Lower leg skin (tissue), 3 donors: ENCODE results near the gene CSKMT.

Source experiments
- POLR2A ChIP-seq, 2 donors: fragments of 450-650 bp; IDR thresholded peaks; one replicate each; pipeline ENCODE4 v1.6.1; 2016 to 2017; ENCODE audit warnings: antibody characterized with exemption in 2 of 2, mild to moderate bottlenecking in 1 of 2, moderate library complexity in 1 of 2
- TF ChIP-seq, protein P1 (sequence below), 3 donors: fragments of 450-650 bp; IDR thresholded peaks; one replicate each; pipeline ENCODE4 v1.5.1; 2016; ENCODE audit warnings: antibody characterized with exemption in 3 of 3, mild to moderate bottlenecking in 3 of 3, moderate library complexity in 2 of 3

DNA sequence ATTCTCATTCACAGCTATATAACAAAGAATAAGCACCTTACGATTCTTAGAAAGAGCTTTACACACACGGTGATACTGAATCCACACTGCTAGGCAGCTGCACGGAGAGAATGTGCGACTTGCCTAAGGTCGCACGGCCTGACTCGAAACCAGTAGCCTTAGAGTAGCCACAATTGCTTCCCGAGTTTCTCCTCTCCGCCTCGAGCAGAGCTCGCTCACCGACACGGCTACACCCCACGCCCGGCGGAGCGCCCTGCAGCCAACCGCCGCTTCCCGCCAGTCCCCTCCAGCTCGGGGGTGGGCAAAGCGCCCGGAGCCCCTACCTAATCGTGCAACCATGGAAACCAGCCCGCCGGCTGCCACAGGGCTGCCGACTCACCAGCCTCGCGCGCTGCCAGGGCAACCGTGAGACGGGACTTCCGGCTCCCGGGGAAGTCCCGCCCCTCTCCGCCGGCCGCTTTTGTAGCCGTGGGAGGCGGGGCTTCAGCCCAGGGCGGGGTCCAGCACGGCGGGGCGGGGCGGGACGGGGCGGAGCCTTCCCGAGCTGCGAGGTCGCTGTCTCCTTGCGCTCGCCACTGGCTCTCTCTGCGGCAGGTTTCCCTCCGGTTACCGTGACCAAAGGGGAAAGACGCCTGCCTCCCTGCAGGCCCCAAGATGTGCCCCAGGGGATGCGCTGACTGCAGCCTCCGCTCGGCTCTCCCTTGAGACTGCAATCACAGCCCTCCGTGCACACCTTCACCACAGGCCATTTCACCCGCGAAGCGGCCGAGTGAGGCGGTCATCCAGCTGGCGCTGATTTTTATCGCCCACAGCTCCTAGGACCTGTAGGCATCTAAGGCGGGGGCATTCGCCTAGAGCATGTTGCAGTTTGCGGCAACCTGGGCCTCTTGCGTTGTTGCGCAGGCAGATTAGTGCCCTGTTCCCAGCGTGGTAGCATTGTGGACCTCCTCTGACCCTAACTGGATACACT lies 41.1 kb downstream of the CSKMT start:
- TF ChIP-seq, protein P1, sequence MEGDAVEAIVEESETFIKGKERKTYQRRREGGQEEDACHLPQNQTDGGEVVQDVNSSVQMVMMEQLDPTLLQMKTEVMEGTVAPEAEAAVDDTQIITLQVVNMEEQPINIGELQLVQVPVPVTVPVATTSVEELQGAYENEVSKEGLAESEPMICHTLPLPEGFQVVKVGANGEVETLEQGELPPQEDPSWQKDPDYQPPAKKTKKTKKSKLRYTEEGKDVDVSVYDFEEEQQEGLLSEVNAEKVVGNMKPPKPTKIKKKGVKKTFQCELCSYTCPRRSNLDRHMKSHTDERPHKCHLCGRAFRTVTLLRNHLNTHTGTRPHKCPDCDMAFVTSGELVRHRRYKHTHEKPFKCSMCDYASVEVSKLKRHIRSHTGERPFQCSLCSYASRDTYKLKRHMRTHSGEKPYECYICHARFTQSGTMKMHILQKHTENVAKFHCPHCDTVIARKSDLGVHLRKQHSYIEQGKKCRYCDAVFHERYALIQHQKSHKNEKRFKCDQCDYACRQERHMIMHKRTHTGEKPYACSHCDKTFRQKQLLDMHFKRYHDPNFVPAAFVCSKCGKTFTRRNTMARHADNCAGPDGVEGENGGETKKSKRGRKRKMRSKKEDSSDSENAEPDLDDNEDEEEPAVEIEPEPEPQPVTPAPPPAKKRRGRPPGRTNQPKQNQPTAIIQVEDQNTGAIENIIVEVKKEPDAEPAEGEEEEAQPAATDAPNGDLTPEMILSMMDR (IDR thresholded peaks at IDR 0.05), result no peak
- TF ChIP-seq POLR2A (IDR thresholded peaks at IDR 0.05), result no peak
